CD14-positive monocyte (primary cell): ENCODE results near the gene HOXD8. TPM values are rescaled to one million over a fixed set of nuclear protein-coding genes. Genes with fewer than 3 reads are reported as not detected.
A peak's percentile ranks its signal among the peaks of the same experiment; 100 is the strongest.

ENCODE experiments used
- DNase-seq, 3 donors: peaks; one replicate each; pipeline ENCODE4 v3.0.0-alpha.2; 2011 to 2022
- H2AFZ ChIP-seq: 2 replicates; pipeline ENCODE4 v1.6.0; 2012; ENCODE audit warnings: mild to moderate bottlenecking, low read depth, low read length, inconsistent platforms; ENCODE audit not compliant: insufficient read depth, poor library complexity, severe bottlenecking
- H3K27ac ChIP-seq, 2 donors: 1 replicate in 1 of 2; 2 replicates in 1 of 2; pipeline ENCODE4 v1.5.1; 2012 to 2013; ENCODE audit warnings: low read length in 2 of 2, control low read depth in 1 of 2, inconsistent platforms in 1 of 2, low read depth in 1 of 2, mild to moderate bottlenecking in 1 of 2
- H3K27me3 ChIP-seq, 2 donors: one replicate each; pipeline versions ENCODE4 v1.6.0 to v1.6.1; 2011 to 2013; ENCODE audit warnings: low read length in 2 of 2; ENCODE audit not compliant: control insufficient read depth in 2 of 2, insufficient read depth in 2 of 2
- H3K36me3 ChIP-seq, 2 donors: replicated peaks in 1 of 2; 1 replicate in 1 of 2; 2 replicates in 1 of 2; pipeline versions ENCODE4 v1.5.1 to v1.6.1; 2012 to 2013; ENCODE audit warnings: low read length in 2 of 2, control low read depth in 1 of 2, inconsistent platforms in 1 of 2, mild to moderate bottlenecking in 1 of 2; ENCODE audit not compliant: insufficient read depth in 2 of 2, control insufficient read depth in 1 of 2
- H3K4me1 ChIP-seq, 2 donors: 1 replicate in 1 of 2; 2 replicates in 1 of 2; pipeline versions ENCODE4 v1.5.1 to v1.6.1; 2012 to 2013; ENCODE audit warnings: low read length in 2 of 2, control low read depth in 1 of 2, inconsistent platforms in 1 of 2, mild to moderate bottlenecking in 1 of 2, moderate library complexity in 1 of 2; ENCODE audit not compliant: insufficient read depth in 2 of 2, control insufficient read depth in 1 of 2
- H3K4me2 ChIP-seq: replicated peaks from 2 replicates; pipeline ENCODE3; 2012; ENCODE audit warnings: low read length, moderate library complexity, mild to moderate bottlenecking; ENCODE audit not compliant: poor library complexity, severe bottlenecking; ENCODE audit errors: extremely low read depth
- H3K4me3 ChIP-seq, 3 experiments: fragments of 200-600 bp in 1 of 3; sonication (generic) in 1 of 3; replicated peaks in 1 of 3; 1 replicate in 2 of 3; 2 replicates in 1 of 3; pipeline ENCODE4 v1.5.1; 2011 to 2013; ENCODE audit warnings: low read length in 3 of 3, mild to moderate bottlenecking in 3 of 3, control low read depth in 2 of 3, low read depth in 2 of 3, inconsistent platforms in 1 of 3, moderate library complexity in 1 of 3
- H3K79me2 ChIP-seq: 2 replicates; pipeline ENCODE4 v1.6.0; 2012; ENCODE audit warnings: mild to moderate bottlenecking, control low read depth, inconsistent platforms, low read length, moderate library complexity; ENCODE audit not compliant: insufficient read depth
- H3K9ac ChIP-seq: 2 replicates; pipeline ENCODE4 v1.6.0; 2017; ENCODE audit warnings: low read length, mild to moderate bottlenecking; ENCODE audit not compliant: insufficient read depth, poor library complexity, severe bottlenecking
- H3K9me3 ChIP-seq, 2 donors: replicated peaks in 1 of 2; 1 replicate in 1 of 2; 2 replicates in 1 of 2; pipeline versions ENCODE4 v1.5.1 to v1.6.1; 2012 to 2013; ENCODE audit warnings: low read length in 2 of 2, control low read depth in 1 of 2; ENCODE audit not compliant: control insufficient read depth in 1 of 2, insufficient read depth in 1 of 2
- H4K20me1 ChIP-seq: 2 replicates; pipeline ENCODE4 v1.6.0; 2012; ENCODE audit warnings: mild to moderate bottlenecking, low read length, control low read depth, moderate library complexity; ENCODE audit not compliant: insufficient read depth
- H3K27ac Mint-ChIP-seq, 7 donors: one replicate each; pipeline ENCODE4 v1.8.0; 2020; ENCODE audit warnings: mild to moderate bottlenecking in 7 of 7, mixed read lengths in 7 of 7, moderate library complexity in 6 of 7, inconsistent platforms in 2 of 7
- H3K27me3 Mint-ChIP-seq, 3 donors: one replicate each; pipeline ENCODE4 v1.8.0; 2021 to 2022; ENCODE audit warnings: low read depth in 3 of 3, mild to moderate bottlenecking in 3 of 3, mixed read lengths in 3 of 3, moderate library complexity in 3 of 3, inconsistent platforms in 1 of 3
- H3K36me3 Mint-ChIP-seq, 2 donors: one replicate each; pipeline ENCODE4 v1.8.0; 2020; ENCODE audit warnings: mixed read lengths in 2 of 2, inconsistent platforms in 1 of 2, mild to moderate bottlenecking in 1 of 2
- H3K4me1 Mint-ChIP-seq: one replicate; pipeline ENCODE4 v1.8.0; 2020; ENCODE audit warnings: mild to moderate bottlenecking, mixed read lengths
- H3K4me3 Mint-ChIP-seq, 2 donors: one replicate each; pipeline ENCODE4 v1.8.0; 2020; ENCODE audit warnings: mild to moderate bottlenecking in 2 of 2, mixed read lengths in 2 of 2, moderate library complexity in 1 of 2
- H3K9me3 Mint-ChIP-seq, 7 donors: one replicate each; pipeline ENCODE4 v1.8.0; 2020 to 2022; ENCODE audit warnings: mixed read lengths in 7 of 7, mild to moderate bottlenecking in 6 of 7, moderate library complexity in 6 of 7, inconsistent platforms in 2 of 7
- WGBS: methylation state at CpG from one replicate; pipeline ENCODE4 v1.1.5; 2013; ENCODE audit warnings: missing lambda C conversion rate; ENCODE audit not compliant: insufficient coverage; 5-methylcytosine and 5-hydroxymethylcytosine counted together
- intact Hi-C, 2 donors: fragments of 100-400 bp; cut with micrococcal nuclease; formaldehyde crosslinking; loops; one replicate each; pipeline versions ENCODE4 v1.15.0 to v1.15.1; 2023
- polyA plus RNA-seq, 3 donors: library from polyadenylated mRNA; depleted of rRNA in 1 of 3; unstranded in 2 of 3; stranded (reverse) in 1 of 3; fragments of 300-500 nt in 2 of 3; fragments of >200 nt in 1 of 3; fragmentation: Illumina TruSeq in 2 of 3; gene quantifications; 1 replicate in 2 of 3; 2 replicates in 1 of 3; pipeline ENCODE4 v1.2.3, GENCODE V29; 2012 to 2021
- TF ChIP-seq, protein P1 (sequence below): fragments of 200-600 bp; IDR thresholded peaks from one replicate; pipeline ENCODE4 v1.8.0; 2022; ENCODE audit warnings: antibody characterized with exemption, mild to moderate bottlenecking

Gene HOXD8
- polyA plus RNA-seq, 3 donors, result not detected

DNA sequence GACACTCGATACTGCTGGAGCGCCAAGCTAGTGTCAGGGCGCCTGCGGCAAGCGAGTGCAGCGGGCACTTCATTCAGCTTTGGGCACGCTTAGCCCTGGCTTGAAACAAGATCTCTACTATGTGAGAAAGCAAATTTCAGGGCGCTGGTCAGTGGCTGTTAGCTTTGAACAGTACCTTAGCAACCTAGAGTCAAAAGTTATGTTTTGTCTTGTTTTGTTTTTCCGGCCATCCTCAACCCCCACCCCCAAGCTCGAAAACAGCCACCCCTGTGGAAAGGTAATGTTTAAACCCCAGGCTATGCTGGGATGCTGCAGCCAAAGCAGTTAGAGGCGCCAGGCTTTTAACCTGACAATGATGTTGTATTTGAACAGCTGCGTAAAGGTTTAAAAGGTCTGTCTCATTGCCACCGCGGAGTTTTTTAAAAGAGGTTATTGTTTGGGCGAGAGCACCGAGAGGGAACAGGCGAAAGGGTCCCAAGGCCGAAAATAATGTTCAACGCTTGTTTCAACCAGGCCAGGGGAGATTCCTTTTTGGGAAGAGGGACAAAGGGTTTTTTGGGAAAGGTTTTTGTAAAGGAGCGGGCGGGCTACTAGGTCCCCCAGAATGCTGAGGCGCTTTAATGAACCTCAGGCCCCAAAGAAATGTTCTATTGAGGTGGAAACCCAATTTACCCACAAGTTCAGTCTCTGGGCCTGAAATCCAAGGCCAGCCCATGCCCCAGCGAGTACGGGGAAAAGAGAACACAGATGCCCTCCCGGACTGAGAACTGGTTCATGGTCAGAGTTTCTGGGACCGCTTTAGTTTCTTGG lies 15.2 kb upstream of the HOXD8 start:
- H4K20me1 ChIP-seq, result no peaks in the 10 kb centered on the region
- Mint-ChIP-seq H3K27me3 (peaks cover 99% of the 10 kb centered on the region in 3 donors), H3K36me3 (peaks cover 2 to 12% of the 10 kb centered on the region in 2 donors), H3K27ac (no peak overlapping the region), H3K9me3 (peaks cover 4 to 57% (median 32%) of the 10 kb centered on the region in 7 donors), H3K4me1 (peaks cover 13% of the 10 kb centered on the region), H3K4me3 (peak overlapping the region in 1 of 2 donors; percentile 73)
- TF ChIP-seq, protein P1, sequence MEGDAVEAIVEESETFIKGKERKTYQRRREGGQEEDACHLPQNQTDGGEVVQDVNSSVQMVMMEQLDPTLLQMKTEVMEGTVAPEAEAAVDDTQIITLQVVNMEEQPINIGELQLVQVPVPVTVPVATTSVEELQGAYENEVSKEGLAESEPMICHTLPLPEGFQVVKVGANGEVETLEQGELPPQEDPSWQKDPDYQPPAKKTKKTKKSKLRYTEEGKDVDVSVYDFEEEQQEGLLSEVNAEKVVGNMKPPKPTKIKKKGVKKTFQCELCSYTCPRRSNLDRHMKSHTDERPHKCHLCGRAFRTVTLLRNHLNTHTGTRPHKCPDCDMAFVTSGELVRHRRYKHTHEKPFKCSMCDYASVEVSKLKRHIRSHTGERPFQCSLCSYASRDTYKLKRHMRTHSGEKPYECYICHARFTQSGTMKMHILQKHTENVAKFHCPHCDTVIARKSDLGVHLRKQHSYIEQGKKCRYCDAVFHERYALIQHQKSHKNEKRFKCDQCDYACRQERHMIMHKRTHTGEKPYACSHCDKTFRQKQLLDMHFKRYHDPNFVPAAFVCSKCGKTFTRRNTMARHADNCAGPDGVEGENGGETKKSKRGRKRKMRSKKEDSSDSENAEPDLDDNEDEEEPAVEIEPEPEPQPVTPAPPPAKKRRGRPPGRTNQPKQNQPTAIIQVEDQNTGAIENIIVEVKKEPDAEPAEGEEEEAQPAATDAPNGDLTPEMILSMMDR, result no peak
- DNase-seq, result no peak
- H3K4me1 ChIP-seq, result no peaks in the 10 kb centered on the region
- H3K9ac ChIP-seq, result no peak overlapping the region
- H3K27me3 ChIP-seq, result peaks cover 96 to 100% of the 10 kb centered on the region in 2 donors
- H3K9me3 ChIP-seq, result peaks cover 13 to 78% of the 10 kb centered on the region in 2 donors
- intact Hi-C loops, result loop anchor here in 1 of 2 donors (5.0 kb wide), 1 partner anchor 37 kb away; no protein-coding TSS in a partner anchor
- H3K36me3 ChIP-seq, result no peaks in the 10 kb centered on the region
- H3K79me2 ChIP-seq, result no peaks in the 10 kb centered on the region
- H3K4me2 ChIP-seq, result no peak overlapping the region
- 12% methylated on average over 18 of the region's 26 CpGs for WGBS
- H3K27ac ChIP-seq, result no peak overlapping the region
- H3K4me3 ChIP-seq, result no peak overlapping the region
- no peak overlapping the region for H2AFZ ChIP-seq

DNA sequence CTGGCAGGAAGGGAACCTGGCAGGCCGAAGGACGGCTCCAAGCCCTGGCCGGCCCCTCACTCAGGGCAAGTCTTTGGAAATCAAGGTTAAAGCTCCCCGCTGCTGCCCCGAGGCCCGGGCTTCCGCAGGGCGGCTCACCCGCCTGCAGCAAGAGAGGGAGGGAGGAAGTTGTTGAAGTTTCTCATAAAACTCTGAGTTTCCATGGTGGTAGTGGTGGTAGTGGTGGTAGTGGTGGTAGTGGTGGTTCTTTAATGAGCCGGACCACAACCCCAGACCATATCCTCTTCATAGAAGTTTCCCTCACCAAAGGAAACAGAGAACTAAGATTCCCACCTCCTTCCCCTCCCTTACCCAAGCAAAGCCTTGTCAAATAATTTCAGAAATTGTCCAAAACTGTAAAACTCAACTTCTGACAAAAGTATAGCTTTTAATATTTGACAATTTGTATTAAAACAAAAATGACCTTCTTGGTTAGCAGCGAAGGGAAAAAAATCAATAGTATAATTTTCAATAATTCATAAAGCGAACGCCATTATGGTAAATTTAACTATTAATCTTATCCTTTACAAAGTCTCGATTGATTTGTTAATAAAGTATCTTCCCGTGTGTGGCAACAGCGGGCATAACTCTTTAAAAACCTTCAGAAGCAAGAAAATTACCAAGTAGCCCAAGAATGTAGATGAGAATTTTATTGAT lies 14.4 kb upstream of the HOXD8 start:
- WGBS, result 3% methylated on average over 9 of the region's 16 CpGs
- H3K9ac ChIP-seq, result no peak overlapping the region

More for the DNA sequence above, 14.4 kb upstream of the HOXD8 start:
- H4K20me1 ChIP-seq, result no peaks in the 10 kb centered on the region
- H3K27me3 ChIP-seq, result peaks cover 96 to 100% of the 10 kb centered on the region in 2 donors
- Mint-ChIP-seq H3K9me3 (peaks cover 4 to 51% (median 31%) of the 10 kb centered on the region in 7 donors), H3K36me3 (peaks cover 2 to 11% of the 10 kb centered on the region in 2 donors), H3K4me1 (peaks cover 13% of the 10 kb centered on the region), H3K4me3 (peak overlapping the region in 1 of 2 donors; percentile 80), H3K27ac (no peak overlapping the region), H3K27me3 (peaks cover 95 to 99% (median 97%) of the 10 kb centered on the region in 3 donors)
- peaks cover 13 to 75% of the 10 kb centered on the region in 2 donors for H3K9me3 ChIP-seq
- no peak overlapping the region for H3K4me2 ChIP-seq
- H3K4me1 ChIP-seq, result no peaks in the 10 kb centered on the region
- H3K27ac ChIP-seq, result no peak overlapping the region
- H3K36me3 ChIP-seq, result no peaks in the 10 kb centered on the region
- TF ChIP-seq, protein P1, result no peak
- H3K4me3 ChIP-seq, result no peak overlapping the region
- H2AFZ ChIP-seq, result no peak overlapping the region
- intact Hi-C loops, result loop anchor here in 1 of 2 donors (5.0 kb wide), 1 partner anchor 38 kb away; no protein-coding TSS in a partner anchor
- no peak for DNase-seq
- H3K79me2 ChIP-seq, result no peaks in the 10 kb centered on the region
